ENCODE results near the gene NCK2. TPM values are rescaled to one million over a fixed set of nuclear protein-coding genes. Genes with fewer than 3 reads are reported as not detected.

NCK2 gene
- total and polyA plus RNA-seq, 9 of the 15 experiments (the other 6 are each of a cell fraction or from before 2014, with no cell fraction given) = 0.90 to 27.9 (median 15.9) TPM

DNA sequence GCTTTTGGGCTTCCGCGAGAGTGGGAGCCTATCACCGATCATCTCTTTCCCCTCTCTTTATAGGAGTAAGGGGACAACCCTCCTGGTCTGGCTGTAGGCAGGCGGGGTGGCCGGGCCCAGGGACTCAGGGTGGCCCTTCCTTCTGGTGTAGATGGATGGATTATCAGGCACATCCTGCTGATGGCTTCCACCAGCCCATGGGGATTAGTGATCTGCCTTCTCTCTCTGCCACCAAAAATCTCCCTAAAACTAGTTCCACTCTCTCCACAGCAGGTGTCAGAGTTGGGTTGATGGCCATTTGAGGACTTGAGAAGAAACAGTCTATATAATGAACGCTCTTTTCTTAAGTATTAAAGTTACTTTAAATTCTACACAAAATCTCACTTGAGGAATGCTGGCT, 37.4 kb downstream of the NCK2 start:
- Histone ChIP-seq H3K4me1 (replicated peaks in 1 of 2; ENCODE audit: control insufficient read depth in 2 of 2, insufficient read depth in 2 of 2, low read length in 2 of 2) (peaks cover 11 to 12% of the 10 kb centered on the region in 2 experiments), H3K27me3 (ENCODE audit: control insufficient read depth in 2 of 2, insufficient read depth in 2 of 2, low read length in 2 of 2) (no peaks in the 10 kb centered on the region), H3K27ac (ENCODE audit: extremely low read depth, low read depth, low read length) (no peak overlapping the region), H3K9me1 (ENCODE audit: control insufficient read depth, insufficient read depth, low read length) (no peaks in the 10 kb centered on the region), H3K36me3 (ENCODE audit: control insufficient read depth, insufficient read depth, low read length) (no peaks in the 10 kb centered on the region), H4K20me1 (replicated peaks; ENCODE audit: control insufficient read depth, insufficient read depth, low read length) (peaks cover 9% of the 10 kb centered on the region), H3K79me2 (ENCODE audit: control insufficient read depth, insufficient read depth, low read length) (no peaks in the 10 kb centered on the region), H2AFZ (ENCODE audit: low read depth, low read length) (no peak overlapping the region), H3K4me2 (ENCODE audit: insufficient read depth, low read length) (no peak overlapping the region), H3K4me3 (no peak overlapping the region), H3K9ac (ENCODE audit: insufficient read depth in 1 of 2, low read depth in 2 of 2, low read length in 2 of 2) (no peak overlapping the region), H3K9me3 (replicated peaks; ENCODE audit: control insufficient read depth, insufficient read depth, low read depth, low read length) (no peaks in the 10 kb centered on the region)
- no peak; the same call in 2 of the 3 replicates for ATAC-seq
- no peak for DNase-seq (ENCODE audit: extremely low read depth in 1 of 4, low spot score in 3 of 4)
- ChIA-PET POLR2A (interaction anchor here (0.6 to 0.9 kb wide), 3 partner anchors 36 to 476 kb away, joined by 3 read pairs; no protein-coding TSS in a partner anchor), CTCF (ENCODE audit: low intra/inter-chr PET ratio) (no interaction called here)
- in situ Hi-C loops (cut with MboI) = loop anchor here (10.0 kb wide), 1 partner anchor 437 kb away; no protein-coding TSS in a partner anchor
- no peak for TF ChIP-seq POLR3A (IDR thresholded peaks at IDR 0.05; ENCODE audit: borderline replicate concordance, extremely low read depth, insufficient read depth, insufficient read length)
- TF ChIP-seq, protein P1, sequence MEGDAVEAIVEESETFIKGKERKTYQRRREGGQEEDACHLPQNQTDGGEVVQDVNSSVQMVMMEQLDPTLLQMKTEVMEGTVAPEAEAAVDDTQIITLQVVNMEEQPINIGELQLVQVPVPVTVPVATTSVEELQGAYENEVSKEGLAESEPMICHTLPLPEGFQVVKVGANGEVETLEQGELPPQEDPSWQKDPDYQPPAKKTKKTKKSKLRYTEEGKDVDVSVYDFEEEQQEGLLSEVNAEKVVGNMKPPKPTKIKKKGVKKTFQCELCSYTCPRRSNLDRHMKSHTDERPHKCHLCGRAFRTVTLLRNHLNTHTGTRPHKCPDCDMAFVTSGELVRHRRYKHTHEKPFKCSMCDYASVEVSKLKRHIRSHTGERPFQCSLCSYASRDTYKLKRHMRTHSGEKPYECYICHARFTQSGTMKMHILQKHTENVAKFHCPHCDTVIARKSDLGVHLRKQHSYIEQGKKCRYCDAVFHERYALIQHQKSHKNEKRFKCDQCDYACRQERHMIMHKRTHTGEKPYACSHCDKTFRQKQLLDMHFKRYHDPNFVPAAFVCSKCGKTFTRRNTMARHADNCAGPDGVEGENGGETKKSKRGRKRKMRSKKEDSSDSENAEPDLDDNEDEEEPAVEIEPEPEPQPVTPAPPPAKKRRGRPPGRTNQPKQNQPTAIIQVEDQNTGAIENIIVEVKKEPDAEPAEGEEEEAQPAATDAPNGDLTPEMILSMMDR (IDR thresholded peaks at IDR 0.05 in 2 of 3, conservative IDR thresholded peaks at IDR 0.05 in 1 of 3; ENCODE audit: insufficient read depth in 2 of 3, low read depth in 1 of 3, low read length in 3 of 3) = peak in 1 of 3 experiments; percentile 36; a peak in 2 of 6 replicates
- TF ChIP-seq, protein P2, sequence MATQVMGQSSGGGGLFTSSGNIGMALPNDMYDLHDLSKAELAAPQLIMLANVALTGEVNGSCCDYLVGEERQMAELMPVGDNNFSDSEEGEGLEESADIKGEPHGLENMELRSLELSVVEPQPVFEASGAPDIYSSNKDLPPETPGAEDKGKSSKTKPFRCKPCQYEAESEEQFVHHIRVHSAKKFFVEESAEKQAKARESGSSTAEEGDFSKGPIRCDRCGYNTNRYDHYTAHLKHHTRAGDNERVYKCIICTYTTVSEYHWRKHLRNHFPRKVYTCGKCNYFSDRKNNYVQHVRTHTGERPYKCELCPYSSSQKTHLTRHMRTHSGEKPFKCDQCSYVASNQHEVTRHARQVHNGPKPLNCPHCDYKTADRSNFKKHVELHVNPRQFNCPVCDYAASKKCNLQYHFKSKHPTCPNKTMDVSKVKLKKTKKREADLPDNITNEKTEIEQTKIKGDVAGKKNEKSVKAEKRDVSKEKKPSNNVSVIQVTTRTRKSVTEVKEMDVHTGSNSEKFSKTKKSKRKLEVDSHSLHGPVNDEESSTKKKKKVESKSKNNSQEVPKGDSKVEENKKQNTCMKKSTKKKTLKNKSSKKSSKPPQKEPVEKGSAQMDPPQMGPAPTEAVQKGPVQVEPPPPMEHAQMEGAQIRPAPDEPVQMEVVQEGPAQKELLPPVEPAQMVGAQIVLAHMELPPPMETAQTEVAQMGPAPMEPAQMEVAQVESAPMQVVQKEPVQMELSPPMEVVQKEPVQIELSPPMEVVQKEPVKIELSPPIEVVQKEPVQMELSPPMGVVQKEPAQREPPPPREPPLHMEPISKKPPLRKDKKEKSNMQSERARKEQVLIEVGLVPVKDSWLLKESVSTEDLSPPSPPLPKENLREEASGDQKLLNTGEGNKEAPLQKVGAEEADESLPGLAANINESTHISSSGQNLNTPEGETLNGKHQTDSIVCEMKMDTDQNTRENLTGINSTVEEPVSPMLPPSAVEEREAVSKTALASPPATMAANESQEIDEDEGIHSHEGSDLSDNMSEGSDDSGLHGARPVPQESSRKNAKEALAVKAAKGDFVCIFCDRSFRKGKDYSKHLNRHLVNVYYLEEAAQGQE (IDR thresholded peaks at IDR 0.05; ENCODE audit: borderline replicate concordance) = peak; percentile 20; the same call in 1 of the 2 replicates
- TF ChIP-seq, protein P2 (CRISPR knock-in tag; IDR thresholded peaks at IDR 0.05; ENCODE audit: low read depth) = no peak
- TF ChIP-seq ZBTB1 (CRISPR knock-in tag; IDR thresholded peaks at IDR 0.05; ENCODE audit: borderline replicate concordance, low read depth) = no peak
- TF ChIP-seq MED1 (CRISPR knock-in tag; IDR thresholded peaks at IDR 0.05; ENCODE audit: borderline replicate concordance) = no peak
- TF ChIP-seq RAD21 (CRISPR knock-in tag; conservative IDR thresholded peaks at IDR 0.05 in 1 of 2, IDR thresholded peaks at IDR 0.05 in 1 of 2) = peak in 1 of 2 experiments; percentile 47; a peak in 1 of 4 replicates
- TF ChIP-seq, protein P3, sequence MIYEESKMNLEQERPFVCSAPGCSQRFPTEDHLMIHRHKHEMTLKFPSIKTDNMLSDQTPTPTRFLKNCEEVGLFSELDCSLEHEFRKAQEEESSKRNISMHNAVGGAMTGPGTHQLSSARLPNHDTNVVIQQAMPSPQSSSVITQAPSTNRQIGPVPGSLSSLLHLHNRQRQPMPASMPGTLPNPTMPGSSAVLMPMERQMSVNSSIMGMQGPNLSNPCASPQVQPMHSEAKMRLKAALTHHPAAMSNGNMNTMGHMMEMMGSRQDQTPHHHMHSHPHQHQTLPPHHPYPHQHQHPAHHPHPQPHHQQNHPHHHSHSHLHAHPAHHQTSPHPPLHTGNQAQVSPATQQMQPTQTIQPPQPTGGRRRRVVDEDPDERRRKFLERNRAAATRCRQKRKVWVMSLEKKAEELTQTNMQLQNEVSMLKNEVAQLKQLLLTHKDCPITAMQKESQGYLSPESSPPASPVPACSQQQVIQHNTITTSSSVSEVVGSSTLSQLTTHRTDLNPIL (CRISPR knock-in tag; IDR thresholded peaks at IDR 0.05) = no peak
- intact Hi-C loops (cut with micrococcal nuclease) = no loop called here
- no TSS peak for BruUV-seq (replicated peaks)
- 86% methylated on average over 6 of the region's 6 CpGs for WGBS (ENCODE audit: insufficient coverage, low coverage, missing lambda C conversion rate)
- FAIRE-seq = no peak

Measured in K562 (cell line).